H1 (cell line): ENCODE measurements around the gene ZNF281. TPM values are rescaled to one million over a fixed set of nuclear protein-coding genes. Genes with fewer than 3 reads are reported as not detected.

ENCODE experiments used
- CTCF ChIA-PET: fragments of 300-600 bp; sonication (Branson Sonifier 250); formaldehyde crosslinking; loops from one replicate; lab custom pipeline; 2021; ENCODE audit not compliant: partially characterized antibody; lab: Charles Lee
- POLR2A ChIA-PET: fragments of 300-600 bp; sonication (Branson Sonifier 250); formaldehyde crosslinking; loops from one replicate; lab custom pipeline; 2021; ENCODE audit warnings: inconsistent platforms; ENCODE audit not compliant: partially characterized antibody; lab: Charles Lee
- DNase-seq, 2 experiments: peaks; one replicate each; pipeline versions ENCODE4 v3.0.0 to v3.0.0-alpha.2; 2010 to 2022; ENCODE audit warnings: low spot score in 2 of 2, low read depth in 1 of 2, mixed read lengths in 1 of 2
- FAIRE-seq: peaks from 2 replicates; lab custom pipeline; 2011; peaks lifted over from hg19 to GRCh38; lab: Jason Lieb, UNC
- H2AFZ ChIP-seq: 2 replicates; pipeline ENCODE4 v1.8.1; 2012; ENCODE audit warnings: low read length, inconsistent platforms
- H2AK5ac ChIP-seq: 2 replicates; pipeline ENCODE4 v1.6.1; 2013; ENCODE audit warnings: low read depth, low read length
- H2BK120ac ChIP-seq: replicated peaks from 2 replicates; pipeline ENCODE3; 2013; ENCODE audit warnings: low read depth, low read length, inconsistent platforms
- H2BK12ac ChIP-seq: 2 replicates; pipeline ENCODE4 v1.6.1; 2013; ENCODE audit warnings: low read depth, low read length
- H2BK15ac ChIP-seq: 2 replicates; pipeline ENCODE4 v1.6.1; 2013; ENCODE audit warnings: low read length
- H2BK20ac ChIP-seq: 2 replicates; pipeline ENCODE4 v1.6.1; 2013; ENCODE audit warnings: low read length
- H2BK5ac ChIP-seq: 2 replicates; pipeline ENCODE4 v1.6.1; 2013; ENCODE audit warnings: low read depth, low read length
- H3K14ac ChIP-seq: 2 replicates; pipeline ENCODE4 v1.6.1; 2013; ENCODE audit warnings: inconsistent platforms; ENCODE audit not compliant: insufficient read length
- H3K18ac ChIP-seq: 2 replicates; pipeline ENCODE4 v1.6.1; 2013; ENCODE audit warnings: low read length; ENCODE audit errors: extremely low read depth
- H3K23ac ChIP-seq: 2 replicates; pipeline ENCODE4 v1.6.1; 2013; ENCODE audit warnings: inconsistent platforms; ENCODE audit not compliant: insufficient read length
- H3K23me2 ChIP-seq: 2 replicates; pipeline ENCODE4 v1.6.1; 2013; ENCODE audit warnings: low read depth, low read length
- H3K27ac ChIP-seq: 2 replicates; pipeline ENCODE4 v1.6.1; 2011; ENCODE audit warnings: low read depth, low read length, inconsistent platforms
- H3K27me3 ChIP-seq, 4 experiments: replicated peaks in 1 of 4; 1 replicate in 1 of 4; 2 replicates in 3 of 4; pipeline versions ENCODE4 v1.6.1 to v1.8.1; 2011 to 2013; ENCODE audit warnings: low read length in 3 of 4, mild to moderate bottlenecking in 3 of 4, inconsistent platforms in 2 of 4, mixed read lengths in 2 of 4, moderate library complexity in 1 of 4; ENCODE audit not compliant: control insufficient read depth in 3 of 4, insufficient read depth in 3 of 4; ENCODE audit errors: extremely low read depth in 1 of 4
- H3K36me3 ChIP-seq, 4 experiments: 2 replicates each; pipeline versions ENCODE4 v1.6.1 to v1.8.1; 2011 to 2013; ENCODE audit warnings: mild to moderate bottlenecking in 4 of 4, low read length in 3 of 4, moderate library complexity in 2 of 4, control low read depth in 1 of 4, inconsistent platforms in 1 of 4; ENCODE audit not compliant: insufficient read depth in 4 of 4, control insufficient read depth in 2 of 4
- H3K4ac ChIP-seq: replicated peaks from 2 replicates; pipeline ENCODE3; 2013; ENCODE audit warnings: low read length, low read depth, mixed read lengths, inconsistent platforms; ENCODE audit not compliant: insufficient read length
- H3K4me1 ChIP-seq, 4 experiments: replicated peaks in 1 of 4; 1 replicate in 1 of 4; 2 replicates in 3 of 4; pipeline versions ENCODE4 v1.6.1 to v1.8.1; 2011 to 2013; ENCODE audit warnings: low read length in 3 of 4, inconsistent platforms in 2 of 4, mixed read lengths in 1 of 4; ENCODE audit not compliant: insufficient read depth in 4 of 4, control insufficient read depth in 3 of 4
- H3K4me2 ChIP-seq, 2 experiments: 2 replicates each; pipeline versions ENCODE4 v1.6.1 to v1.8.1; 2011 to 2013; ENCODE audit warnings: low read depth in 2 of 2, low read length in 2 of 2, control low read depth in 1 of 2, inconsistent platforms in 1 of 2, mild to moderate bottlenecking in 1 of 2; ENCODE audit not compliant: insufficient read depth in 1 of 2
- H3K4me3 ChIP-seq, 4 experiments: fragments of 200-600, 300-600 bp in 1 of 4; sonication (generic), shearing (Covaris generic), sonication (Bioruptor Twin) in 1 of 4; 2 replicates each; pipeline versions ENCODE4 v1.5.1 to v1.8.1; 2011 to 2016; ENCODE audit warnings: low read length in 4 of 4, low read depth in 3 of 4, control low read depth in 2 of 4, inconsistent platforms in 2 of 4, mild to moderate bottlenecking in 2 of 4, mixed read lengths in 1 of 4, moderate library complexity in 1 of 4; ENCODE audit not compliant: insufficient read depth in 2 of 4; ENCODE audit errors: extremely low read depth in 1 of 4
- H3K56ac ChIP-seq: replicated peaks from 2 replicates; pipeline ENCODE3; 2013; ENCODE audit warnings: low read depth, mild to moderate bottlenecking, mixed read lengths, low read length, inconsistent platforms; ENCODE audit not compliant: insufficient read length
- H3K79me1 ChIP-seq: 2 replicates; pipeline ENCODE4 v1.6.1; 2013; ENCODE audit warnings: low read depth, low read length, control low read depth
- H3K79me2 ChIP-seq, 2 experiments: 2 replicates each; pipeline versions ENCODE4 v1.6.1 to v1.8.1; 2012 to 2013; ENCODE audit warnings: low read length in 2 of 2, mild to moderate bottlenecking in 2 of 2, inconsistent platforms in 1 of 2; ENCODE audit not compliant: insufficient read depth in 2 of 2, control insufficient read depth in 1 of 2
- H3K9ac ChIP-seq, 4 experiments: replicated peaks in 1 of 4; 1 replicate in 1 of 4; 2 replicates in 3 of 4; pipeline versions ENCODE4 v1.6.1 to v1.8.1; 2011 to 2013; ENCODE audit warnings: low read depth in 3 of 4, low read length in 3 of 4, control low read depth in 2 of 4, mild to moderate bottlenecking in 2 of 4, moderate library complexity in 2 of 4, inconsistent platforms in 1 of 4; ENCODE audit errors: extremely low read depth in 1 of 4
- H3K9me3 ChIP-seq, 2 experiments: 2 replicates each; pipeline versions ENCODE4 v1.6.1 to v1.8.1; 2012 to 2013; ENCODE audit warnings: mild to moderate bottlenecking in 2 of 2, moderate library complexity in 2 of 2, control low read depth in 1 of 2, inconsistent platforms in 1 of 2, low read depth in 1 of 2, low read length in 1 of 2, mixed read lengths in 1 of 2; ENCODE audit not compliant: insufficient read depth in 2 of 2
- H4K20me1 ChIP-seq, 2 experiments: replicated peaks in 1 of 2; 2 replicates each; pipeline versions ENCODE3 to v1.8.1; 2011 to 2013; ENCODE audit warnings: inconsistent platforms in 2 of 2, low read length in 2 of 2, mild to moderate bottlenecking in 1 of 2; ENCODE audit not compliant: insufficient read depth in 2 of 2, control insufficient read depth in 1 of 2
- H4K5ac ChIP-seq: 2 replicates; pipeline ENCODE4 v1.6.1; 2013; ENCODE audit warnings: low read length, low read depth, mixed read lengths, inconsistent platforms; ENCODE audit not compliant: insufficient read length
- H4K8ac ChIP-seq: 2 replicates; pipeline ENCODE4 v1.8.0; 2013; ENCODE audit warnings: mild to moderate bottlenecking, moderate library complexity, low read length, inconsistent platforms; ENCODE audit not compliant: insufficient read depth; ENCODE audit errors: extremely low read depth
- H4K91ac ChIP-seq: replicated peaks from 2 replicates; pipeline ENCODE3; 2013; ENCODE audit warnings: low read length, mixed read lengths, inconsistent platforms; ENCODE audit not compliant: insufficient read length
- NRF1 ChIP-seq: IDR thresholded peaks from 2 replicates; pipeline ENCODE4 v1.6.1; 2011; ENCODE audit warnings: mild to moderate bottlenecking, low read depth, low read length, improper control_type of control experiment
- TEAD4 ChIP-seq: IDR thresholded peaks from 2 replicates; pipeline ENCODE4 v1.6.1; 2012; ENCODE audit warnings: low read depth, low read length, inconsistent platforms, mixed read lengths
- WGBS, 2 experiments: shearing (Covaris generic) in 1 of 2; methylation state at CpG; one replicate each; pipeline versions ENCODE4 v1.1.6 to v1.1.7; 2013 to 2015; ENCODE audit warnings: low lambda C conversion rate in 2 of 2, mixed read lengths in 2 of 2, inconsistent platforms in 1 of 2, low coverage in 1 of 2, missing lambda C conversion rate in 1 of 2; ENCODE audit not compliant: insufficient replicate concordance in 2 of 2, insufficient coverage in 1 of 2, insufficient read length in 1 of 2; ENCODE audit errors: extremely low coverage in 1 of 2, missing lambda C conversion rate in 1 of 2; 5-methylcytosine and 5-hydroxymethylcytosine counted together
- polyA plus RNA-seq, 7 experiments: library from polyadenylated mRNA; depleted of rRNA in 3 of 7; stranded (reverse) in 5 of 7; unstranded in 2 of 7; fragments of >200 nt in 5 of 7; fragments of 200-250 nt in 2 of 7; gene quantifications; 1 replicate in 5 of 7; 2 replicates in 1 of 7; 4 replicates in 1 of 7; pipeline versions ENCODE4 v1.2.1 to v1.2.3, GENCODE V29; 2011 to 2013; ENCODE audit warnings: missing spikeins in 2 of 7, mixed read lengths in 2 of 7
- total RNA-seq: library from RNA; stranded (reverse); fragmentation: NEBNext Ultra II Directional; extraction: Animal tissue kit (Norgen Biotek cat#: 25700); gene quantifications from 2 replicates; pipeline ENCODE4 v1.2.1, GENCODE V29; 2021

Gene ZNF281
- total and polyA plus RNA-seq, 2 of the 8 experiments (the other 6 are each of a cell fraction or from before 2014, with no cell fraction given) = 19.5 to 61.4 TPM

GRCh38 chr1:200452850-200453552, 43.2 kb upstream of the ZNF281 start:
- H2BK120ac ChIP-seq = no peak overlapping the region
- H2AFZ ChIP-seq = no peak overlapping the region
- no peak overlapping the region for H3K4ac ChIP-seq
- H2AK5ac ChIP-seq = no peak overlapping the region
- WGBS, 2 experiments = 72% methylated on average over 8 of the region's 8 CpGs; no CpG with 5 or more reads in 1 of the 2 experiments
- H3K27me3 ChIP-seq = no peaks in the 10 kb centered on the region
- no peak overlapping the region for H2BK5ac ChIP-seq
- no peak for FAIRE-seq
- no peak overlapping the region for H4K91ac ChIP-seq
- peak overlapping the region in 1 of 2 experiments; percentile 39; a peak in 2 of 4 replicates for H3K4me2 ChIP-seq
- no peak overlapping the region for H3K9ac ChIP-seq
- CTCF ChIA-PET = interaction anchor here (0.7 kb wide), 1 partner anchor 106 kb away, joined by 3 read pairs; no protein-coding TSS in a partner anchor
- no peak for TF ChIP-seq NRF1
- TF ChIP-seq TEAD4 = 0 out of 2 replicates have a peak, but pooled peaks have one; percentile 32
- TF ChIP-seq, all 59 proteins: peak for 1
- H3K79me2 ChIP-seq = no peaks in the 10 kb centered on the region
- H3K23me2 ChIP-seq = no peaks in the 10 kb centered on the region
- H3K9me3 ChIP-seq = no peaks in the 10 kb centered on the region
- no peak overlapping the region for H2BK12ac ChIP-seq
- H4K8ac ChIP-seq = no peak overlapping the region
- H3K27ac ChIP-seq = no peak overlapping the region
- peak overlapping the region; percentile 32 for H4K5ac ChIP-seq
- H4K20me1 ChIP-seq = no peaks in the 10 kb centered on the region
- DNase-seq = no peak
- H3K14ac ChIP-seq = no peak overlapping the region
- H3K23ac ChIP-seq = no peak overlapping the region
- H3K79me1 ChIP-seq = no peaks in the 10 kb centered on the region; the same call in 1 of the 2 replicates
- H3K18ac ChIP-seq = no peak overlapping the region; the same call in 1 of the 2 replicates
- H2BK15ac ChIP-seq = no peak overlapping the region
- POLR2A ChIA-PET = no interaction called here
- no peak overlapping the region for H2BK20ac ChIP-seq
- peaks cover 4 to 7% (median 5%) of the 10 kb centered on the region in 4 experiments; a peak in 6 of 7 replicates for H3K4me1 ChIP-seq
- H3K56ac ChIP-seq = no peak overlapping the region
- peaks cover 0 to 7% (median 0%) of the 10 kb centered on the region in 4 experiments; a peak in 2 of 8 replicates for H3K36me3 ChIP-seq
- H3K4me3 ChIP-seq = no peak overlapping the region
